Kidney (tissue), 14 donors: ENCODE measurements around the gene TBL1X. TPM values are rescaled to one million over a fixed set of nuclear protein-coding genes. Genes with fewer than 3 reads are reported as not detected.

ENCODE experiments used
- DNase-seq, 5 donors: peaks; one replicate each; pipeline ENCODE4 v3.0.0-alpha.2; 2013 to 2020
- FAIRE-seq: peaks from 2 replicates; lab custom pipeline; 2012; peaks lifted over from hg19 to GRCh38; lab: Jason Lieb, UNC
- H3K27ac ChIP-seq, 2 donors: one replicate each; pipeline ENCODE4 v1.7.0; 2013; ENCODE audit warnings: low read depth in 2 of 2, low read length in 2 of 2, inconsistent platforms in 1 of 2
- H3K27me3 ChIP-seq: one replicate; pipeline ENCODE4 v1.7.1; 2013; ENCODE audit warnings: low read length, inconsistent platforms; ENCODE audit not compliant: control insufficient read depth, insufficient read depth
- H3K36me3 ChIP-seq, 3 donors: one replicate each; pipeline versions ENCODE4 v1.7.0 to v1.7.1; 2013; ENCODE audit warnings: low read length in 3 of 3, control low read depth in 1 of 3, inconsistent platforms in 1 of 3; ENCODE audit not compliant: insufficient read depth in 3 of 3, control insufficient read depth in 2 of 3
- H3K4me1 ChIP-seq, 3 donors: one replicate each; pipeline versions ENCODE4 v1.7.0 to v1.7.1; 2013; ENCODE audit warnings: low read length in 3 of 3, inconsistent platforms in 1 of 3, low read depth in 1 of 3; ENCODE audit not compliant: control insufficient read depth in 2 of 3, insufficient read depth in 2 of 3
- H3K4me3 ChIP-seq, 3 donors: one replicate each; pipeline versions ENCODE4 v1.7.0 to v1.8.1; 2013; ENCODE audit warnings: low read length in 3 of 3, control low read depth in 1 of 3, inconsistent platforms in 1 of 3
- H3K9ac ChIP-seq, 3 donors: one replicate each; pipeline versions ENCODE4 v1.7.0 to v1.7.1; 2013; ENCODE audit warnings: low read length in 3 of 3, control low read depth in 1 of 3, inconsistent platforms in 1 of 3
- H3K9me3 ChIP-seq, 3 donors: one replicate each; pipeline versions ENCODE4 v1.7.0 to v1.7.1; 2013; ENCODE audit warnings: low read length in 3 of 3, control low read depth in 1 of 3, inconsistent platforms in 1 of 3; ENCODE audit not compliant: control insufficient read depth in 2 of 3, insufficient read depth in 1 of 3
- CTCF ChIP-seq: IDR thresholded peaks from 3 replicates; pipeline ENCODE4 v1.5.1; 2012; ENCODE audit warnings: mild to moderate bottlenecking, moderate library complexity, borderline replicate concordance; ENCODE audit not compliant: insufficient read depth; ENCODE audit errors: extremely low read depth
- intact Hi-C: fragments of 100-400 bp; cut with DNase I; formaldehyde crosslinking; loops from one replicate; pipeline ENCODE4 v1.11.1; 2022
- polyA plus RNA-seq: library from polyadenylated mRNA; stranded (reverse); fragments of 350-450 nt; fragmentation: Illumina TruSeq; extraction: RNeasy Lipid Tissue Mini Kit (QIAGEN cat#74804); gene quantifications from one replicate; pipeline ENCODE4 v1.2.3, GENCODE V29; 2014; ENCODE audit warnings: low read depth, low replicate concordance; ENCODE audit not compliant: insufficient read depth
- total RNA-seq: library from RNA; stranded (reverse); fragmentation: NEBNext Ultra II Directional; extraction: Animal tissue kit (Norgen Biotek cat#: 25700); gene quantifications from one replicate; pipeline ENCODE4 v1.2.1, GENCODE V29; 2021
- donor health status: control.
- donor health status: control.
- donor health status: control.
- donor health status: control.
- donor health status: control.
- donor health status: DM: yes; HTN: yes; CAD: no.
- donor health status: Normal renal cell carcinoma (clear cell type).

The TBL1X gene
- total and polyA plus RNA-seq, 2 donors from 2014 or later = 12.5 to 43.0 TPM

GRCh38 chrX:9698576-9698975 is 233.7 kb downstream of the TBL1X start:
- intact Hi-C loops = no loop called here
- Histone ChIP-seq H3K4me1 (no peaks in the 10 kb centered on the region), H3K27me3 (no peaks in the 10 kb centered on the region), H3K36me3 (peaks cover 0 to 12% (median 7%) of the 10 kb centered on the region in 3 donors), H3K9me3 (no peaks in the 10 kb centered on the region), H3K4me3 (no peak overlapping the region), H3K9ac (no peak overlapping the region), H3K27ac (no peak overlapping the region)
- DNase-seq (no peak), FAIRE-seq (no peak)
- no peak for TF ChIP-seq CTCF

GRCh38 chrX:9700555-9700954 is 235.7 kb downstream of the TBL1X start:
- peaks cover 0 to 2% (median 0%) of the 10 kb centered on the region in 3 donors for H3K9me3 ChIP-seq
- FAIRE-seq (no peak), DNase-seq (peak in 1 of 5 donors; percentile 28)
- no peak for TF ChIP-seq CTCF
- H3K4me1 ChIP-seq = no peaks in the 10 kb centered on the region
- no peaks in the 10 kb centered on the region for H3K27me3 ChIP-seq
- H3K27ac ChIP-seq = no peak overlapping the region
- H3K9ac ChIP-seq = no peak overlapping the region
- intact Hi-C loops = no loop called here
- H3K36me3 ChIP-seq = peaks cover 0 to 7% (median 6%) of the 10 kb centered on the region in 3 donors
- H3K4me3 ChIP-seq = no peak overlapping the region

- Histone ChIP-seq H3K4me1 (no peaks in the 10 kb centered on the region), H3K27ac (no peak overlapping the region), H3K4me3 (no peak overlapping the region), H3K36me3 (peaks cover 0 to 7% (median 6%) of the 10 kb centered on the region in 3 donors), H3K27me3 (no peaks in the 10 kb centered on the region), H3K9ac (no peak overlapping the region), H3K9me3 (peaks cover 0 to 2% (median 0%) of the 10 kb centered on the region in 3 donors)
- no peak for DNase-seq
- no peak for TF ChIP-seq CTCF
- intact Hi-C loops = no loop called here
- no peak for FAIRE-seq
Observed at GRCh38 chrX:9701790-9702189, 236.9 kb downstream of the TBL1X start.

- no peak for FAIRE-seq
- Histone ChIP-seq H3K4me1 (peaks cover 0 to 2% (median 0%) of the 10 kb centered on the region in 3 donors), H3K27me3 (no peaks in the 10 kb centered on the region), H3K4me3 (no peak overlapping the region), H3K27ac (no peak overlapping the region), H3K36me3 (peaks cover 0 to 7% (median 6%) of the 10 kb centered on the region in 3 donors), H3K9me3 (peaks cover 0 to 2% (median 0%) of the 10 kb centered on the region in 3 donors), H3K9ac (no peak overlapping the region)
- intact Hi-C loops = no loop called here
- no peak for DNase-seq
- TF ChIP-seq CTCF = no peak
Observed at GRCh38 chrX:9703406-9703805, 238.5 kb downstream of the TBL1X start.
